GM19372 (cell line): ENCODE data around the gene ERCC5.
A peak's percentile ranks its signal among the peaks of the same experiment; 100 is the strongest.

Experiments used
- ATAC-seq: cut with Tn5 transposase; IDR thresholded peaks from one replicate; pipeline ENCODE4 v1.9.1; 2021; ENCODE audit warnings: mild to moderate bottlenecking, low read depth, moderate library complexity; ENCODE audit not compliant: unreplicated experiment

The ERCC5 gene

DNA sequence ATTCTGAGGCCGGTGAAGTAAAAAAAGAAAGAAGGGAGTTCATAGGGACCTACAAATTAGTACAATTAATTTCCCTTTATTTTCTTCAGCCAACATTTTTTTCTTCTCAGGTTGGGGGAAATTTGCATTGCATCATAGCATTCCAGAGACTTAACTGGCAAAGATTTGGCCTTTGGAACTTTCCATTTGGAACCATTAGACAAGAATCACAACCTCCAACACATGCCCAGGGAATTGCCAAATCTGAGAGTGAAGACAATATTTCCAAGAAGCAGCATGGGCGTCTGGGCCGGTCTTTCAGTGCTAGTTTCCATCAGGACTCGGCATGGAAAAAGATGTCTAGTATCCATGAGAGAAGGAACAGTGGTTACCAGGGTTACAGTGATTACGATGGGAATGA is 6.4 kb upstream of the ERCC5 start:
- no peak for ATAC-seq

DNA sequence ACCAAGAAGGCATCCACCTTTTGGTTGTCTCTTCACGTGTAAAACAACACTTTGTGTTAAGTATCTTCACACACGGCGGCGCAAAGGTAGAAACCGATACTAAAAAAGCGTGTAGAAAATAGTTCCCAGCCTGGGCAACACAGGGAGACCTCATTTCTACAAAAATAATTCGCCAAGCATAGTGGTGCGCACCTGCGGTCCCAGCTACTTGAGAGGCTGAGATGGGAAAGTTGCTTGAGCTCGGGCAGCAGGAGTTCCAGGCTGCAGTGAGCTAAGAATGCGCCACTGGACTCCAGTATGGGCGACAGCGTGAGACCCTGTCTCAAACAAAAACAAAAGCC is 573 bp upstream of the ERCC5 start:
- peak; percentile 15 for ATAC-seq

DNA sequence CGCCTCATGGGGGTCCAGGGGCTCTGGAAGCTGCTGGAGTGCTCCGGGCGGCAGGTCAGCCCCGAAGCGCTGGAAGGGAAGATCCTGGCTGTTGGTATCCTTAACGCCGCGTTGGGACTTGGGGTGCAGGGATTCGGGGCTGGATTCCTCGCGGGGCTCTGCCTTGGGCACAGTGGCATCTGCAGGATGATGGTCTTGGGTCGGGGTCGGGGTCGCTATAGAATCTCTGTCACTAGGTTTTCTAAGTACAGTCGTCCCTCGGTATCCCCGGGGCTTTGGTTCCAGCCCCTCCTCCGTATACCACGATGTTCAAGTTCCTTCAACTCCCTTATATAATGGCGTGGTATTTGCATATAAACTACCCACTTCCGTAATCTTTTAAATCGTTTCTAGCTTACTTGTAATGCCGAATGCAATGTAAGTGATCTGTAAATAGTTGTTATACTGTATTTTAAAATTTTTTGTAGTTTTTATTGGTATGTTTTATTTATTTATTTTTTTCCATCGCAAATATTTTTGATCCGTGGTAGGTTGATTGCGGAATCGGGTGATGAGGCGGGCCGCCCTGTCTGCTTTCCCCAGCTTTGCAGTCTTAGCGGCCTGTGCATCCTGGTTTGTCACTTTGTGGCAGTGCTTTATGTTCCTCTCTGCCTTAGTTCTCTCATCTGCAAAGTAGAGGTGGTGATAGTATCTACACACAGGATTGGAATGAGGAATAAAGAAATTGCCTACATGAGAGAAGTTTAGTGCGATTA is 606 bp downstream of the ERCC5 start:
- peak; percentile 36 for ATAC-seq

DNA sequence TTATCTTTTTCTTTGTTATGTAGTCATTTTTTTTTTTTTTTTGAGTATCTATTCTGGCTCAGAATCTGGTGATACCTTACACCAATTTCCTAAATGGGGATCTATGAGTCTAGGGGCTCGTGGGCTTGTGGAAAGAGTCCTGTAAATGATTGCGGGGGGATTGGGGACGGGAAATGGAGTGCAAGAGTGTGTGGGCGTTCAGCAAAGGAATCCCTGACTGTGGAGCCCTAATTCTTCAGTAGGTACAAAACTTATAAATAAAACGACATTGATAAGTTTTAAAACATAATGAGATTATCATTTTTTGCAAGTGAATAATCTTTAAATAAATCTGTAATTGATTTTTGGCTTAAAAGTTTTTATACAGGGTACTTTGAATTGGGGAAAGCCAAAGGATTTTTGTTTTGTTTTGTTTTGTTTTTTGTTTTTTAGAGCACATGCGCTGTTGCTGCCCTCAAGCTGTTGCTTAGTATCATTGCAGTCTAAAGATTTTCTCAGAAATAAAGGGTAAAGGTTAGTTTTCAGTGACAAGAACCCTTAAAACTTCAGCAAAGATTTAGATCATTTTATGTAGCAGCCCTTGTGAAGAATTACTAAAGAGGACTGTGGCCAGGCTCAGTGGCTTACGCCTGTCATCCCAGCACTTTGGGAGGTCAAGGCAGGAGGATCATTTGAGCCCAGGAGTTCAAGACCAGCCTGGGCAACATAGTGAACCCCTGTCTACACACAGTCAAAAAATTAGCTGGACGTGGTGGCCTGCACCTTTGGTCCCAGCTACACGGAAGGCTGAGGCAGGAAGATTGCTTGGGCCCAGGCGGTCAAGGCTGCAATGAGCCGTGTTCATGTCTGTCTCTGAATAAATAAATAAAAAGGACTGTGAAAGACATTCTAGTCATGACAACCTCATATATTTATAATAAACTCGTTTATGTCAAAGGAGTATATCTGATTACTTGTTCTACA is 1.7 kb downstream of the ERCC5 start:
- no peak for ATAC-seq

DNA sequence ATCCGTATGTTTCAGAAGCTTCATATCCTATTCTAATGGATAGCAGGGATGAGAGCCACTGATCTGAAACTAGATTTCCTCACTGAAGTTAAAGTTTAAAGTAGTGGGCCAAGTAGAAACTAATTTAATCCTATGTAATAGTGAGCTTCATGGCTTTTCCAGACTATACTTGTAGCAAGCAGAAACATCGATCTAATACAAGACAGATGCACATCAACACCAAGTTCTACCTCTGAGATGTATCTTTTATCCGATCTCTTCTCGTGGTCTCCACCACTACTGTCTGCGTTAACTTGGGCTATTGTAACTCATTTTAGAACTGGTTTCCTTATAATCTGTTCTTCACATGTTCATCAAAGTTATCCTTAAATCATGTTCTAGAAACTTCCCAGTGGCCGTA is 3.1 kb downstream of the ERCC5 start:
- ATAC-seq, result no peak

DNA sequence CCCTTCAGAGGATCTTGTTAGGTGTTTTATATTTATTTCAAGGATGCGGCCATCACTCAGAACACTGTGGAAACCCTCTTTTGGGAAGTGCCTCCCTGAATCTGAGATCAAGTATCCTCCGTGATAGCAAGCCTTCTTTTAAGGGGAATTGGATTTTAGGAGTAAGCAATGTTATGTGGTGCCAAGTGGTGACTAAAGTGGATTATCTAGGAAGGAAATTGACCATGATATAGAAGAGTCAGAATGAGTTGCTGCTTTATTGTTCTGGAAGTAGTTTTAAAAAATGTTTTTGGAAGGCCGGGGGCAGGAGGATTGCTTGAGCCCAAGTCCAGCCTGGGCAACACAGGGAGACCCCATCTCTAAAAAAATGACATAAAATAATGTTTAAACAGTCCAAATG is 6.7 kb downstream of the ERCC5 start:
- ATAC-seq, result no peak

DNA sequence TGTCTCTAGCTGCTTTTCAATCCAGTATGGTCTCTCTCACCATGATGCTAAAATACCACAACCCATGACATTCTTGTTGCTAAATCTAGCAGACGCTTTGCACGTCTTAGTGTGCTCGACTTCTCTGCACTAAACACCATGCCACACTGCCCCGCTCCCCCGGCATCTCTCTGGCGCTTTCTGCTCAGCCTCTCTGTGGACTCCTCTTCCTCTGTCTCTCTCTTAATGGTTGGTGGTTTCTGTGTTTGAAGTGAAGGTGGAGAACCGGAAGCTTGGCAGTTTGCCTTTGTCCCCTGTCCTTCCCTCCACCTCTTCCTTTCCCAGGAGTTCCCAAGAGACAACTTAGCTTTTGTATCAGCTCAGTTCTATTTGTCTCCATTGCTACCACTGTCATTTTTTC is 8.8 kb downstream of the ERCC5 start:
- peak; percentile 67 for ATAC-seq

DNA sequence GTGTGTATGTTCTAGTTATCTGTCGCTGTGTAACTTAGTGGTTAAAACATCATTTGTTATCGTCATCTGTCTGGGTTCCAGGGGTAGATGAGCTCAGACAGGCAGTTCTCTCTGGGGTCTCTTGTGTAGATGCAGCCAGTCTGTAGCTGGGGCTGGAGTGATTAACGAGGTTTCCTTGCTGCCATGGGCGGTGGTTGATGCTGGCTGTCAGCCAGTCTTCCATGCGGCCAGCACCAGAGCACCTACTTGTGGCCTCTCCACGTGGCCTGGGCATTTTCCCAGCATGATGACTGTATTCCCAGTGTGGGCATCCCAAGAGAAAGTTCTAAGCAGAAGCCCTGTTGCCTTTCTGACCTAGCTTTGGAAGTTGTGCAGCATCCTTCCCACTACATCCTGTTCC is 10.7 kb downstream of the ERCC5 start:
- ATAC-seq, result no peak

DNA sequence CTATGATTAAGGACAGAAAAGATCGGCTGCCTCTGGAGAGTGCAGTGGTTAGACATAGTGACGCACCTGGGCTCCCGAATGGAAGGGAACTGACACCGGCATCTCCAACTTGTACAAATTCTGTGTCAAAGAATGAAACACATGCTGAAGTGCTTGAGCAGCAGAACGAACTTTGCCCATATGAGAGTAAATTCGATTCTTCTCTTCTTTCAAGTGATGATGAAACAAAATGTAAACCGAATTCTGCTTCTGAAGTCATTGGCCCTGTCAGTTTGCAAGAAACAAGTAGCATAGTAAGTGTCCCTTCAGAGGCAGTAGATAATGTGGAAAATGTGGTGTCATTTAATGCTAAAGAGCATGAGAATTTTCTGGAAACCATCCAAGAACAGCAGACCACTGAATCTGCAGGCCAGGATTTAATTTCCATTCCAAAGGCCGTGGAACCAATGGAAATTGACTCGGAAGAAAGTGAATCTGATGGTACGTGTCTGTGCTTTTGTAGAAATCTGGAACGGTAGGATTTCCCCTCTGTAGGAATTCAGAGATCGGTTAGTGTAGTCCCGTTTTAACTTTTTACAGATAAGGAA is 16.9 kb downstream of the ERCC5 start:
- no peak for ATAC-seq

DNA sequence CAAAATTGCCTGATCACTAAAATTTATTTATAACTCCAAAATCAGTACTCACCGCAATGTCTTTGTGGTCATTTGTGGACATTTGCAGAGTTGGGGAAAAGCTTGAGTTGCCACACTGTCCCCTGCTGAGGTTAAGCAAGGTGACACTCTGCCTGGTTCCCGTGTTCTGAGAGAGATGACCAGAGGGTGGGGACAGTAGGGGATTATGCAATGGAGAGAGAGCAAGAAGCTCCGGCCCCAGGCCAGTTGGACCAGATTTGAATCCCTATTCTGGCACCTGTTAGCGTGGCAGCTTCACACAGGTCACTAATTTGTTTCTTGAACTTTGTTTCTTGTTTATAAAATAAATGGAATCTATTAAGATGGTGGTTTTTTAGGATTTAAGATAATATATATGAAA is 17.8 kb downstream of the ERCC5 start:
- no peak for ATAC-seq

DNA sequence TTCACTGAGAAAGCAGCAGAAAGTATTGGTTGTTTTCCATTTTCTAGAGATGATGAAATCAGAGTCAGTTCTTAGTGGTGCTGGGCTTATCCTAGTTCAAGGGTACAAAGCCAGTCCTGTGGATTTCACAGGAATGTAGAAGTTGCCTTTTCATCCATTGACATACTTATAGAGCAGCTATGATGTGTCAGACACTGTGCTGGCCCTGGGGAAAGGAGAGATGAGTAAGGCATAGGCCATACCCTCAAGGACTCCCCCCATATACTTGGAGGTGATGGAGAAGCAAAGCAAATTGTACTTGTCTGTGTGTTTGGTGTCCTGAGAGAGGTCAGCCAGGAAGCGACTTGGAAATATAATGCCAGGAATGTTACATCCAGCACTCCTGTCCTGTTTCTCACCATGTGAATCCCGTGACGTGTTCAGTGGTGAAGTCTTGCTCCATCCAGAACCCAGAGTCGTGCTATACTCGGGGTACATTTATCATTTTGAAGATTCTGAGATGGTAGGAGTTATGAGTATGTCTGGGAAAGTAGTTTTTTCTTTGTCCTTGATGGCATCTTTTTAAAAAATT is 22.6 kb downstream of the ERCC5 start:
- no peak for ATAC-seq

DNA sequence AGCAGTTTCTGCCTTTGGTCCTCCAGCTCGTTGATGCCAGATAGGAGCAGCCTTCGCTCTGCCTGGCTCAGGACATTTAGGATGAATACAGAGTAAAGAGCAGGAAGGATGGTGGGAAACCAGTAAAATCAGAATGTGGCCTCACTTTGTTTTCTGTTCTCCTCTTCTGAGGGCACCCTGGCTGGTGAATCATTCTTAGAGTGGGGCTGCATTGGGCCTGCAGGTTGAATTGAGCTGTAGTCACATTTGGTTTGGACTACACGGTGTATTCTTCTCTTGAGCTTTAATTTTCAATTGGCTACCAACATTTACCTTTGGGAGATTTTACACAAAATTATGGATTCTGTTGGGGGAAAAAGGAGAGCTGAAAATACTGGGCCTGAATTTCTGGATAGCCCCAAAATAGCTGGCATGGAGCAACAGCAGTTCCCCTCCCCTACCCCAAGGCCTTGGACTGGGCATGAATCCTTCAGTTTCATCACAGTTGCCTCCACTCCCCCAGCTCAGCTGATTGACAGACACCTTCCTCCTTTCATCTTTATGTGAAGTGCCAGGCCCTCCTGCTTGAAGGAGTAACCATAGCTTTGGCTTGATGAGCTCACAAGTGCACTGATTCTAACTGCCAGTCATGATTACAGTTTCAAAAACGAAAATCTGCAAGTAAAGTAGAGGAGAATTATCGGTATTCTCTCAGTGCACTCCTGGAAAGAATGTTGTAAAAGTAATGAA is 24.3 kb downstream of the ERCC5 start:
- peak; percentile 5 for ATAC-seq

DNA sequence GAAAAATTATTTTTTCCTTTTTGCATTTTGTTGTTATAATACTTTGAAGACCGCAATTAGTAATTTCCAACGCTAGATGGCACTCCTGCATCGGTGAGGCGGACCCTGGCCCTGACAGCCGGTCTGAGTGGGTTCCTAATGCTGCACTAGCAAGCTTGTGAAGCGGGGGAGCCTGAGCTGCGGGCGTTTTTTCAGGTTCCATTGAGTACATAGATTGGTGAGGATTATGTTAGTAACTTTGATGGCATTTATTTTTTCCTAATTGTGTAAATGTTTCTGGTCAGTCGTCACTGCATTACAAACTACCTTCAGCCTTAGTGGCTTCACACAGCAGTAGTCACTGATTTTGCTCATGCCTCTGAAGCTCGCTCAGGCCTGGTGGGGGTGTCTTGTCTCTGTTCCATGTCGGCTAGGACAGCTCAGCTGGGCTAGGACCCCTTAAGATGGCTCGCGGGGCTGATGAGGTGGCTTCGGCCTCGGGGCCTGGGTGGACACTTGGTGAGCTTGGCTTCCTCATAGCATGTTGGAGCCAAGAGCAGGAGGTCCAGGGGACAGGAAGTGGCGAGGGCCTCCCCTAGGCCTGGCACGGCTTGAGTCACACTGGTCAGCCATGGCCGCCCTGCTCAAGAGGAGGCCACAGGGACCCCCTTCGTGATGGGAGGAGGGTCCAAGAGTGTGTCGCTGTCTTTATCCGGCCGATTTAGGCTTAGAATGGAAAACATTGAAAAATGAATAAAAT is 25.0 kb downstream of the ERCC5 start:
- peak; percentile 74 for ATAC-seq

DNA sequence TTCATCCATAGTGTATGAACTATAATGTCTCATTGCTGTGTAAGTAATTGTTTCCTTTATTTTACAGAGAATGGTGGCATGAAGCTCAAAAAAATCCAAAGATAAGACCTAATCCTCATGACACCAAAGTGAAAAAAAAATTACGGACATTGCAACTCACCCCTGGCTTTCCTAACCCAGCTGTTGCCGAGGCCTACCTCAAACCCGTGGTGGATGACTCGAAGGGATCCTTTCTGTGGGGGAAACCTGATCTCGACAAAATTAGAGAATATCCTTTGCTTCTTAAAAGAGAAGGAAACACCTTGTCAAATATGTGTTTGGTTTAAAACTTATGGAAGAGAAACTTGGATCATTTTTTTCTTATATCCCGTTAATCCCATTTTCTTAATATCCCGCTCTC is 26.3 kb downstream of the ERCC5 start:
- no peak for ATAC-seq

DNA sequence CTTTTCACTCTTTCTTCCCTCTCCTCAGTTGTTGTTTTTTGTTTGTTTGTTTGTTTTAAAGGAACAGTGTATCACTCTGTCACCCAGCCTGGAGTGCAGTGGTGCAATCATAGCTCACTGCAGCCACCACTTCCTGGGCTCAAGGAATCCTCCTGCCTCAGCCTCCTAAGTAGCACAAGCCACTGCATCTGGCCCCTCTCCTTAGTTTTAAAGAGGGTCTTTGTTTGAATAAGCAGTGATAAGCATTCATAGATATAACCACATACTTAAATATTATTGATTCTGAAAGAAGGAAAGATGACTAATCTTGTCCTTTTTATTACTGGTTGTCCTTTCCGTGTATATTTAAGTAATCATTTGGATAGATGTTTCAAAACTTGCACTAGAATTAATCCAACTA is 26.7 kb downstream of the ERCC5 start:
- no peak for ATAC-seq

DNA sequence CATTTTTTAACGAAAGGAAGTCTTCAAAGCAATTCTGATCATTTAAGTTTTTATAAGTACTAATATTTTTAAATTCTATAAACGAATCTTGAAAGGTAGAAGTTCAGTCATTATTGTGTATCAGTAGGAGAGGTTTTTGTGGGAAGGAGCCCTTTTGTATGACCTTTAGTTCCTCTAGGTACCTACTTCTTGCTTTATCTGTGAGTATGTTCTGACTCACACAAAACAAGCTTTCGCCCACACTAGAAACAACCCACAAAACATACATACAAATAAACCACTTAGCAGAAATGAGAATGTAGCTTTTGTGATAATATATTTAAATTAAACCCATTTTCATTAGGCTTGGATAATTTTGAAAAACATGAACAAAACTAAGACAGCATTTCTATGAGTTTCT is 27.8 kb downstream of the ERCC5 start:
- ATAC-seq, result peak; percentile 45

DNA sequence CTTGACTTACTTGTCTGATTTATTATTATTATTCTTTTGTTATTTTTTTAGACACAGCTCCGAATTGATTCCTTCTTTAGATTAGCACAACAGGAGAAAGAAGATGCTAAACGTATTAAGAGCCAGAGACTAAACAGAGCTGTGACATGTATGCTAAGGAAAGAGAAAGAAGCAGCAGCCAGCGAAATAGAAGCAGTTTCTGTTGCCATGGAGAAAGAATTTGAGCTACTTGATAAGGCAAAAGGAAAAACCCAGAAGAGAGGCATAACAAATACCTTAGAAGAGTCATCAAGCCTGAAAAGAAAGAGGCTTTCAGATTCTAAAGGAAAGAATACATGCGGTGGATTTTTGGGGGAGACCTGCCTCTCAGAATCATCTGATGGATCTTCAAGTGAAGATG is 29.4 kb downstream of the ERCC5 start:
- ATAC-seq, result no peak

DNA sequence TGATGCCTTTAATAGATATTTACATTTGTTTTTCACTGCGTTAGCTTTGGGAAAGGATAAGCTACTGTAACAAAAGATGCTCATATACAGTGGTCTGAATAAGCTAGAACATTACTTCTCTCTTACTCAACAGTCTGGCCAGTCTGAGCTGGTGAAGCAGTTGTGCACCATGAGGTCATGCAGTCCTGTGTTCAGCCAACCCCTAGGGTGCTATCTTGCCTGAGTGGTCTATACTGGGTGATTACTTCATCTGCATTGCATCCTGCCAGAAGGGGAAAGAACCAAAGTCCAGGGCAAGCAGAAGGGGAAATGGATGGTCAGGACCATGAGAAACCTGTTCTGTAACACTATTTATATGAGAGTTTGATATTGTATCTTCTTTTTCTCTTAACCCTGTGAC is 31.5 kb downstream of the ERCC5 start:
- no peak for ATAC-seq

DNA sequence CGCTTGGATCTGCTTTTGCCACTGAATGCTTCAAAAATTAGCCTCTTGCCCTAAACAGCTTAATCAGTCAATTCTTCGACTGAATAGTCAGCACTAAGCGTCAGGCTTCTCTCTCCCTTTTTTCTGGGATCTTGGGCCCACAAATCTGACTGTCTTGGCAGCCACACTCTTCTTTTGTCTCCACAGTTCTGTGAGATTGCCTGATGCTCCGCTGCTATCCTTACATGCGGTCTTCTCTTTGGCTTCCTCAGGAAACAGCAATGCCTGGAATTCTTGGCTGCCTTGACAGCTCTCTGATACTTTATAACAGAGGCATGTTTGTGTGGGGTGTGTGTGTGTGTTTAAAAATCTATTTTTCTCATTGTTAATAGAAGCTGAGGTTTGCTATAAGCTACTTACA is 32.6 kb downstream of the ERCC5 start:
- no peak for ATAC-seq
